ENCODE measurements around the gene MARVELD3.
"Not testable (repeated sequence)": the region's sequence is repeated elsewhere in the genome, so short reads cannot be mapped to it uniquely, and the experiment has no call there.

Gene MARVELD3, protein sequence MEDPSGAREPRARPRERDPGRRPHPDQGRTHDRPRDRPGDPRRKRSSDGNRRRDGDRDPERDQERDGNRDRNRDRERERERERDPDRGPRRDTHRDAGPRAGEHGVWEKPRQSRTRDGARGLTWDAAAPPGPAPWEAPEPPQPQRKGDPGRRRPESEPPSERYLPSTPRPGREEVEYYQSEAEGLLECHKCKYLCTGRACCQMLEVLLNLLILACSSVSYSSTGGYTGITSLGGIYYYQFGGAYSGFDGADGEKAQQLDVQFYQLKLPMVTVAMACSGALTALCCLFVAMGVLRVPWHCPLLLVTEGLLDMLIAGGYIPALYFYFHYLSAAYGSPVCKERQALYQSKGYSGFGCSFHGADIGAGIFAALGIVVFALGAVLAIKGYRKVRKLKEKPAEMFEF

GRCh38 chr16:71626018-71626857, at the start of gene MARVELD3:
Gene MARVELD3 (plus strand): TSS chr16:71626184. CDS start chr16:71626230, 46 bp downstream.
- peak within 1 kb of the TSS; percentile 65 for H3K4me3 ChIP-seq (ENCODE audit: low read length)
- H3K36me3 ChIP-seq (ENCODE audit: control insufficient read depth, insufficient read depth, low read length): no peaks in the 10 kb centered on the region
- H3K9ac ChIP-seq (ENCODE audit: low read length): peak within 1 kb of the TSS; percentile 24
- no peaks in the 10 kb centered on the region for H3K4me1 ChIP-seq (ENCODE audit: control insufficient read depth, insufficient read depth, low read length)
- H3K27ac ChIP-seq (ENCODE audit: low read depth, low read length): no peak within 1 kb of the TSS
- H3K27me3 ChIP-seq (ENCODE audit: control insufficient read depth, insufficient read depth, low read length): peaks cover 5% of the 10 kb centered on the region

DNA sequence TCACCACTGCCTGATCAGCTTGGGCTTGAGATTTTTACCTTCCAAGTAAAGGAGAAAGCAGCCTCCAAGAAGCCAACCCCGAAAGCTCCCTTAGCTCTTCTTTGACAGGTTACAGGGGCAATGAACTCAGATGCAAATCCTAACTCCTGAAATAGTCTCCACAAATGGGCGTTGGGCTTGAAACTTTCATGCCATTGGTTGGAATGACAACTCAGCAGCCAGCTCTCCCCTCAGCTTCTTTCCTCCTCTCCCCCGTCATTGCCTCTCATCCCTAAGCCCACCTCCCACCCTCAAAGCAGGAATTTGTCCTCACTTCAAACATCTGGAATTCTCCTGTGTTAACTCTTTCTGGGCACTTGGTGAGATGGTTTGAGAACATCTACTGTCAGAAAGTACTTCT, 49.0 kb upstream of the MARVELD3 start, which contains the start of gene TAT:
Gene TAT, minus strand, starts transcription at position 122 of the 400 bp plus-strand sequence. CDS start 677 bp downstream, outside the sequence.
- H3K4me1 ChIP-seq (ENCODE audit: control insufficient read depth, insufficient read depth, low read length): no peaks in the 10 kb centered on the region
- no peak within 1 kb of the TSS for H3K27ac ChIP-seq (ENCODE audit: low read depth, low read length)
- H3K4me3 ChIP-seq (ENCODE audit: low read length): no peak within 1 kb of the TSS
- H3K36me3 ChIP-seq (ENCODE audit: control insufficient read depth, insufficient read depth, low read length): no peaks in the 10 kb centered on the region
- no peak within 1 kb of the TSS for H3K9ac ChIP-seq (ENCODE audit: low read length)
- no peaks in the 10 kb centered on the region for H3K27me3 ChIP-seq (ENCODE audit: control insufficient read depth, insufficient read depth, low read length)

- H3K27ac ChIP-seq (ENCODE audit: low read depth, low read length): not testable (repeated sequence)
Measured at GRCh38 chr16:71582553-71582848, 43.5 kb upstream of the MARVELD3 start.

DNA sequence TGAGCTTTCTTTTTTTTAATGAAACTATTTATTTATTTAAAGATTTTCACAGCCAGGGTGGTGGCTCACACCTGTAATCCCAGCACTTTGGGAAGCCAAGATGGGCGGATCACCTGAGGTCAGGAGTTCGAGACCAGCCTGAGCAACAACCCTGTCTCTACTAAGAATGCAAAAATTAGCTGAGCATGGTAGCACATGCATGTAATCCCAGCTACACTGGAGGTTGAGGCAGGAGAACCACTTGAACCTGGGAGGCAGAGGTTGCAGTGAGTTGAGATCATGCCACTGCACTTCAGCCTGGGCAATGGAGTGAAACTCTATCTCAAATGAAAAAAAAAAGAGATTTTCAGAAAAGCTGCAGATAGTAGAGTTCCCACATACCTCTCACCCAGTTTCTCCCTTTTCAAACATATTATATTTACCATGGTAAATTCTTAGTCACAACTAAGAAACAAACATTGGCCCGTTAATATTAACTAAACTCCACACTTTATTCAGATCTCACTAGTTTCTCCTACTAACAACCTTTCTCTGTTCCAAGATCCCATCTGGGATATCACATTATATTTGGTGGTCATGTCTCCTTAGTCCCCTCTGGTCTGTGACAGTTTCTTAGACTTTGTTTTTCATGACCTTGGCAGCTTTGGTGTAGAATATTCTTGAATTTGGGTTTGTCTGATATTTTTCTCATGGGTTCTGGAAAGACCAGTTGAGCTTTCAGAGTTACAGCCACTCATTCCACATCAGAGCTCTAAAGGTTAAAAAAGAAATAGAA, 41.3 kb upstream of the MARVELD3 start:
- no peak overlapping the region for H3K9ac ChIP-seq (ENCODE audit: low read length)
- no peaks in the 10 kb centered on the region for H3K4me1 ChIP-seq (ENCODE audit: control insufficient read depth, insufficient read depth, low read length)
- H3K4me3 ChIP-seq (ENCODE audit: low read length): no peak overlapping the region
- H3K36me3 ChIP-seq (ENCODE audit: control insufficient read depth, insufficient read depth, low read length): no peaks in the 10 kb centered on the region
- H3K27ac ChIP-seq (ENCODE audit: low read depth, low read length): no peak overlapping the region
- H3K27me3 ChIP-seq (ENCODE audit: control insufficient read depth, insufficient read depth, low read length): no peaks in the 10 kb centered on the region

More at GRCh38 chr16:71582553-71582848, 43.5 kb upstream of the MARVELD3 start:
- not testable (repeated sequence) for H3K4me1 ChIP-seq (ENCODE audit: control insufficient read depth, insufficient read depth, low read length); H3K36me3 ChIP-seq (ENCODE audit: control insufficient read depth, insufficient read depth, low read length); H3K27me3 ChIP-seq (ENCODE audit: control insufficient read depth, insufficient read depth, low read length); H3K4me3 ChIP-seq (ENCODE audit: low read length); H3K9ac ChIP-seq (ENCODE audit: low read length)

- no peaks in the 10 kb centered on the region for H3K36me3 ChIP-seq (ENCODE audit: control insufficient read depth, insufficient read depth, low read length)
- H3K27me3 ChIP-seq (ENCODE audit: control insufficient read depth, insufficient read depth, low read length): no peaks in the 10 kb centered on the region
- H3K4me3 ChIP-seq (ENCODE audit: low read length): no peak overlapping the region
- no peak overlapping the region for H3K9ac ChIP-seq (ENCODE audit: low read length)
- no peaks in the 10 kb centered on the region for H3K4me1 ChIP-seq (ENCODE audit: control insufficient read depth, insufficient read depth, low read length)
- H3K27ac ChIP-seq (ENCODE audit: low read depth, low read length): no peak overlapping the region
Measured at GRCh38 chr16:71585318-71585703, 40.7 kb upstream of the MARVELD3 start.

GRCh38 chr16:71589334-71589733, 36.6 kb upstream of the MARVELD3 start:
- not testable (repeated sequence) for H3K9ac ChIP-seq (ENCODE audit: low read length); H3K36me3 ChIP-seq (ENCODE audit: control insufficient read depth, insufficient read depth, low read length); H3K27me3 ChIP-seq (ENCODE audit: control insufficient read depth, insufficient read depth, low read length); H3K4me3 ChIP-seq (ENCODE audit: low read length); H3K4me1 ChIP-seq (ENCODE audit: control insufficient read depth, insufficient read depth, low read length); H3K27ac ChIP-seq (ENCODE audit: low read depth, low read length)

DNA sequence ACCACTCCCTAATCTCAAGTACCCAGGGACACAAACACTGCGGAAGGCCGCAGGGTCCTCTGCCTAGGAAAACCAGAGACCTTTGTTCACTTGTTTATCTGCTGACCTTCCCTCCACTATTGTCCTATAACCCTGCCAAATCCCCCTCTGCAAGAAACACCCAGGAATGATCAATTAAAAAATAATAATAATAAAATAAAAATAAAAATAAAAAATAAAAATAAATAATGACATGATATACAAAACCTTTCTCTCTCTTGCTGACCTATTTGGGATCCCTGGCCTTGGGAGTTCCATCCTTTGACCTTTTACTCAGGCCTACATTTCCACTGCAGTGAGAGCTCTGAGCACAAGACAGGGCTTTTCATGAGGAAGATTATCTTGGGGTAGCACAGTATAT, 35.9 kb upstream of the MARVELD3 start:
- H3K4me1 ChIP-seq (ENCODE audit: control insufficient read depth, insufficient read depth, low read length); H3K4me3 ChIP-seq (ENCODE audit: low read length); H3K27me3 ChIP-seq (ENCODE audit: control insufficient read depth, insufficient read depth, low read length); H3K9ac ChIP-seq (ENCODE audit: low read length); H3K36me3 ChIP-seq (ENCODE audit: control insufficient read depth, insufficient read depth, low read length); H3K27ac ChIP-seq (ENCODE audit: low read depth, low read length): not testable (repeated sequence)

- Histone ChIP-seq H3K4me1 (ENCODE audit: control insufficient read depth, insufficient read depth, low read length) (no peaks in the 10 kb centered on the region), H3K9ac (ENCODE audit: low read length) (no peak overlapping the region), H3K27ac (ENCODE audit: low read depth, low read length) (no peak overlapping the region), H3K27me3 (ENCODE audit: control insufficient read depth, insufficient read depth, low read length) (no peaks in the 10 kb centered on the region), H3K4me3 (ENCODE audit: low read length) (no peak overlapping the region), H3K36me3 (ENCODE audit: control insufficient read depth, insufficient read depth, low read length) (no peaks in the 10 kb centered on the region)
Measured at GRCh38 chr16:71590584-71590983, 35.4 kb upstream of the MARVELD3 start.

DNA sequence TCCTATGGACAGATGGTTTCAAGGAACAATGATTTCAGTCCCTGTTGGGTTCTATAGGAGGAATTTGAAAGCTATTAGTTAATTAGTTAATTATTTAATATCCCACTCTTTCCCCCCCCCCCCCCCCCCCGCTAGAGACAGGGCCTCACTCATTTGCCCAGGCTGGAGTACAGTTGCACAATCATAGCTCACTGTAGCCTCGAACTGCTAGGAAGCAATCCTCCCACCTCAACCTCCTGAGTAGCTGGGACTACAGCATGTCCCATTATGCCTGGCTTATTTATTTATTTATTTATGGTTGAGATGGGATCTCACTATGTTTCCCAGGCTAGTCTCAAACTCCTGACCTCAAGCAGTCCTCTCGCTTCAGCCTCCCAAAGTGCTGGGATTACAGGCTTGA, 34.1 kb upstream of the MARVELD3 start:
- H3K36me3 ChIP-seq (ENCODE audit: control insufficient read depth, insufficient read depth, low read length): no peaks in the 10 kb centered on the region
- no peak overlapping the region for H3K4me3 ChIP-seq (ENCODE audit: low read length)
- H3K9ac ChIP-seq (ENCODE audit: low read length): no peak overlapping the region
- no peak overlapping the region for H3K27ac ChIP-seq (ENCODE audit: low read depth, low read length)
- no peaks in the 10 kb centered on the region for H3K4me1 ChIP-seq (ENCODE audit: control insufficient read depth, insufficient read depth, low read length)
- H3K27me3 ChIP-seq (ENCODE audit: control insufficient read depth, insufficient read depth, low read length): no peaks in the 10 kb centered on the region

- Histone ChIP-seq H3K4me3 (ENCODE audit: low read length) (no peak overlapping the region), H3K27me3 (ENCODE audit: control insufficient read depth, insufficient read depth, low read length) (no peaks in the 10 kb centered on the region), H3K36me3 (ENCODE audit: control insufficient read depth, insufficient read depth, low read length) (no peaks in the 10 kb centered on the region), H3K27ac (ENCODE audit: low read depth, low read length) (no peak overlapping the region), H3K9ac (ENCODE audit: low read length) (no peak overlapping the region), H3K4me1 (ENCODE audit: control insufficient read depth, insufficient read depth, low read length) (no peaks in the 10 kb centered on the region)
Measured at GRCh38 chr16:71593048-71593999, 32.7 kb upstream of the MARVELD3 start.

GRCh38 chr16:71594000-71594646, 31.9 kb upstream of the MARVELD3 start:
- Histone ChIP-seq H3K4me3 (ENCODE audit: low read length) (no peak overlapping the region), H3K9ac (ENCODE audit: low read length) (no peak overlapping the region), H3K27ac (ENCODE audit: low read depth, low read length) (no peak overlapping the region), H3K27me3 (ENCODE audit: control insufficient read depth, insufficient read depth, low read length) (no peaks in the 10 kb centered on the region), H3K4me1 (ENCODE audit: control insufficient read depth, insufficient read depth, low read length) (no peaks in the 10 kb centered on the region), H3K36me3 (ENCODE audit: control insufficient read depth, insufficient read depth, low read length) (no peaks in the 10 kb centered on the region)
